ENCODE data around the gene DUSP3.
"Not testable (repeated sequence)": the region's sequence is repeated elsewhere in the genome, so short reads cannot be mapped to it uniquely, and the experiment has no call there.

DUSP3 gene

DNA sequence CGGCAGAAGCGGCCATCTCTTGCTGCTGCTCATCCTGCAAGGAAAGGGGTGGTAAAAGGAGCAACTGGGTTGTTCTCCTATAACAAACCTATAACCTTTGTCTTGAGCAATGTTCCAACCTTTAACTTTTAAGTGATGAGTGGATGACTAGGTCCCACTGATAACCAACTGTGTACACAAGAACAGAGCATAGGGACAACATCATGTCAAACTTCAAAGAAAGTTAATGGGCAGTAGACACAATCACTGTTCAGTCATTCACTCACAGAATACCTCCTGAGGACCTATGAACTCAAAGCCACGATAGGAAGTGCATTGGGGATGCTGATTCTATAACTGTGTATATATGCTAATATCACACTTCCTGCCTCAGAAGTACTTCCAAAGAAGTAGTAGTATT is 23.1 kb upstream of the DUSP3 start:
- no peak for DNase-seq (ENCODE audit: low read depth in 2 of 3, low spot score in 2 of 3)

DNA sequence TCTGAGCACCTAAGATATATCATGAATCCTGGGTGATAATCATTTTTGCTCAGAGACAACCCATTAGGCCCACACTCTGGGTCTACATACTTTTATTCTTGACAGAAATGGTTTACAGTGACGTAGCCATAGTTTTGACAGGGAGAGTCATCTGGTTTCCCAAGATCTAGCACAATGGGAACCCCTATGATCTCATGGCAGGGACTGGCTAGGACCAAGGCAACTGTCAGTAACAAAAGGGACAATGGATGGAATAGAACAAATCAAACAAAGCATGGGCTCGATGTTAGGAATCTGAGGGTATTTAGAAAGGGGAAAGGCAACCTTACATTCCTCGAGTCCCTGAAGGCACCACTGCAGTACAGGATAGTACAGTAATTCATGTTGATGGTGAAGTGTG is 22.0 kb upstream of the DUSP3 start:
- DNase-seq (ENCODE audit: low read depth in 2 of 3, low spot score in 2 of 3) = no peak

DNA sequence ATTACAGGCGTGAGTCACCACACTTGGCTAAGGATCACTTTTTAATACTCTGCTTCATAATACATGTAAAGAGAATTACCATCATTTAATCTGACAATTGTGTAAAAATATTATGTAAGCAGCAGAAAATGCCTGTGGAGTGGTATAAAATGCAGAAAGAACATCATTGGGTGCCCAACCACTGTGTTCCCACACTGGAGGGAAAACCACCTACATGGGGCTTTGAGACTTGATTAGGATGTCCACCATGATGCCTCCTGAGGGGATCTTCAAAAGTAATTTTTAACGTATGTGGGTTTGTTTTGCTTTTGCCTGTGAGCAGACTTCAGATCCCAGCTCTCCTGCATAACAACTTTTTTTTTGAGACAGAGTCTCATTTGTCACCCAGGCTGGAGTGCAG is 20.3 kb upstream of the DUSP3 start:
- no peak for DNase-seq (ENCODE audit: low read depth in 2 of 3, low spot score in 2 of 3)

DNA sequence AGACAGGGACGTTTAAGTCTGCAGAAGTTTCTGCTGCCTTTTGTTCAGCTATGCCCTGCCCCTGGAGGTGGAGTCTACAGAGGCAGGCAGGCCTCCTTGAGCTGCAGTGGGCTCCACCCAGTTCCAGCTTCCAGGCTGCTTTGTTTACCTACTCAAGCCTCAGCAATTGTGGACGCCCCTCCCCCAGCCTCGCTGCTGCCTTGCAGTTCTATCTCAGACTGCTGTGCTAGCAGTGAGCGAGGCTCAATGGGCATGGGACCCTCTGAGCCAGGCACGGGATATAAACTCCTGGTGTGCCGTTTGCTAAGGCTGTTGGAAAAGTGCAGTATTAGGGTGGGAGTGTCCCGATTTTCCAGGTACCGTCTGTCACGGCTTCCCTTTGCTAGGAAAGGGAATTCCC is 19.2 kb upstream of the DUSP3 start:
- not testable (repeated sequence) for DNase-seq (ENCODE audit: low read depth in 2 of 3, low spot score in 2 of 3)

DNA sequence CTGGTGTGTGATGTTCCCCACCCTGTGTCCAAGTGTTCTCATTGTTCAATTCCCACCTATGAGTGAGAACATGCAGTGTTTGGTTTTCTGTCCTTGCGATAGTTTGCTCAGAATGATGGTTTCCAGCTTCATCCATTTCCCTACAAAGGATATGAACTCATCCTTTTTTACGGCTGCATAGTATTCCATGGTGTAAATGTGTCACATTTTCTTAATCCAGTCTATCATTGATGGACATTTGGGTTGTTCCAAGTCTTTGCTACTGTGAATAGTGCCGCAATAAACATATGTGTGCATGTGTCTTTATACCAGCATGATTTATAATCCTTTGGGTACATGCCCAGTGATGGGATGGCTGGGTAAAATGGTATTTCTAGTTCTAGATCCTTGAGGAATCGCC is 13.9 kb upstream of the DUSP3 start:
- DNase-seq (ENCODE audit: low read depth in 2 of 3, low spot score in 2 of 3) = not testable (repeated sequence)

- DNase-seq (ENCODE audit: low read depth in 2 of 3, low spot score in 2 of 3) = no peak
Measured at GRCh38 chr17:43791589-43791988, 12.8 kb upstream of the DUSP3 start.

- no peak for DNase-seq (ENCODE audit: low read depth in 2 of 3, low spot score in 2 of 3)
Measured at GRCh38 chr17:43790311-43790940, 11.6 kb upstream of the DUSP3 start.

- DNase-seq (ENCODE audit: low read depth in 2 of 3, low spot score in 2 of 3) = no peak
Measured at GRCh38 chr17:43789482-43789881, 10.7 kb upstream of the DUSP3 start.

- DNase-seq (ENCODE audit: low read depth in 2 of 3, low spot score in 2 of 3) = no peak
Measured at GRCh38 chr17:43788540-43788939, 9.8 kb upstream of the DUSP3 start.

DNA sequence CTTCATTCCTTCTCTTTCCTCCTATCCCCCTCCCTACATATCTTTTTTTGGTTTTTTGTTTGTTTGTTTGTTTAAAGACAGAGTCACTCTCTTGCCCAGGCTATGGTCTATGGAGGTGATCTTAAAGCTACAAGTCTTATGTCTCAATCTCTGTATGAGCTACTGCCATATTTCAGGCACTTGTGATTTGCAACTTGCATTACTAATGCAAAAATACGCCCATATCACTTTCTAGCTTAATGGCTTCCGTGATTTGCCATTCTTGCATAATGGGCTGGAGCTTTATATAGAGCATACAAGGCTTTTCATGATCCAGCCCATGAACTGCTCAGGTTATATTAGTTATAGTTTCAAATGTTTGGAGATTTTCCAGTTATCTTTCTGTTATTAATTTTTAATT is 9.0 kb upstream of the DUSP3 start:
- DNase-seq (ENCODE audit: low read depth in 2 of 3, low spot score in 2 of 3) = no peak

DNA sequence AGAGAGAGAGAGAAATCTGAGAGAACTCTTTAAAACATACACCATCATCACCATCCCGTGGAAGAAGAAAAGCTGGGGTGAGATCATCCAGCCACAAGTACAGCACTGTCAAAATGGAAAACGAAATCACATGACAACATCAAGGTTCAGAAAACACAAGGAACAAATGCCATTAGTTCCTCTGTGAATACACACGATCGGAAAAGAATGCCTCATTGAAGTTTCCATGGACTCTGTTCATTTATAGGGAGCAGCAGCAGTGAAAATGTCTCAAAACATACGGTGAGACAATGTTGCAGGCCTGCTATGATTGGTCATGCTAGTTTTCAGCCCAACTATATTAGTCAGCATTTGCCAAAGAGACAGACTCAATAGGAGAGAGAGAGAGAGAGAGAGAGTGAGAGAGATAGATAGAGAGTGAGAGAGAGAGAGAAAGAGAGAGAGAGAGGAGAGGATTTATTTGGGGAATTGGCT is 5.9 kb upstream of the DUSP3 start:
- DNase-seq (ENCODE audit: low read depth in 2 of 3, low spot score in 2 of 3) = no peak

GRCh38 chr17:43784068-43784467 is 5.3 kb upstream of the DUSP3 start:
- DNase-seq (ENCODE audit: low read depth in 2 of 3, low spot score in 2 of 3) = no peak

DNA sequence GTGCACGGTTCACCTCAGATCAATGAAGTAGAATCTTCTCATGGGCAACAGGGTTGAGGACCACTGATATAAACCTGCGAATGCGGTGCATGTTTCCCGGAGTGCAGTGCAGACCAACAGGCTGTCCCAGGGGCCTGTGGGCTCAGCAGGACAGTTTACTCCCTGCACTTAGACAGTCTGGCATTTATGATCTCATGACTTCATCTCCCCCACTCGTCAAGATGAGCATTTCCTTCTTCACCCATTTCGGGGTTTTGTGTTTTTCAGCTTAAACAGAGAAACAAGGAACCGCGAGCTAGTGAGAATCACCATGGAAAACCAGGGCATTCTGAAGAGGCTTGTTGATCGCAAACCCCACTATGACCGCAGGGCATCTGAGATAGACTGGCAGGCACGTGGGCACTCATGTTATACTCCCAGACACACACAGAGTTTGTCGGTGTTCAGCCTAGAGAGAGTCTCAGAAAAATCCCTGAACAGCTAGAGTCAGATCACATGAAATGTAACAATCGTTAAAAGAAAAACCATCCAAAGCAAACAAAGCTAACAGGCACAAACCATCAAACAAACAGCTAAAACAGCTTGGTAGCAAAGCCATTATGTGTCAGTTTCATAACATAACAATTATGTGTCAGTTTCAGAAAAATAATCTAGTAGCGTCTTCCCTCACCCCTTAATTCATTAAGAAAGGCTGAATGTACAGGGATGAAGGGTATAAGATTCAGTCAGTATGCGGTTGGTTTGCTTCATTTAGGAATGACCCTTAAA is 4.3 kb upstream of the DUSP3 start:
- DNase-seq (ENCODE audit: low read depth in 2 of 3, low spot score in 2 of 3) = no peak

GRCh38 chr17:43780135-43780534 is 1.4 kb upstream of the DUSP3 start, which contains the start of gene CFAP97D1:
Gene CFAP97D1 (plus strand): TSS chr17:43780435. CDS start chr17:43780463, 28 bp downstream.
- no peak for DNase-seq (ENCODE audit: low read depth in 2 of 3, low spot score in 2 of 3)

- no peak for DNase-seq (ENCODE audit: low read depth in 2 of 3, low spot score in 2 of 3)
Measured at GRCh38 chr17:43779145-43780125, 658 bp upstream of the DUSP3 start.

DNA sequence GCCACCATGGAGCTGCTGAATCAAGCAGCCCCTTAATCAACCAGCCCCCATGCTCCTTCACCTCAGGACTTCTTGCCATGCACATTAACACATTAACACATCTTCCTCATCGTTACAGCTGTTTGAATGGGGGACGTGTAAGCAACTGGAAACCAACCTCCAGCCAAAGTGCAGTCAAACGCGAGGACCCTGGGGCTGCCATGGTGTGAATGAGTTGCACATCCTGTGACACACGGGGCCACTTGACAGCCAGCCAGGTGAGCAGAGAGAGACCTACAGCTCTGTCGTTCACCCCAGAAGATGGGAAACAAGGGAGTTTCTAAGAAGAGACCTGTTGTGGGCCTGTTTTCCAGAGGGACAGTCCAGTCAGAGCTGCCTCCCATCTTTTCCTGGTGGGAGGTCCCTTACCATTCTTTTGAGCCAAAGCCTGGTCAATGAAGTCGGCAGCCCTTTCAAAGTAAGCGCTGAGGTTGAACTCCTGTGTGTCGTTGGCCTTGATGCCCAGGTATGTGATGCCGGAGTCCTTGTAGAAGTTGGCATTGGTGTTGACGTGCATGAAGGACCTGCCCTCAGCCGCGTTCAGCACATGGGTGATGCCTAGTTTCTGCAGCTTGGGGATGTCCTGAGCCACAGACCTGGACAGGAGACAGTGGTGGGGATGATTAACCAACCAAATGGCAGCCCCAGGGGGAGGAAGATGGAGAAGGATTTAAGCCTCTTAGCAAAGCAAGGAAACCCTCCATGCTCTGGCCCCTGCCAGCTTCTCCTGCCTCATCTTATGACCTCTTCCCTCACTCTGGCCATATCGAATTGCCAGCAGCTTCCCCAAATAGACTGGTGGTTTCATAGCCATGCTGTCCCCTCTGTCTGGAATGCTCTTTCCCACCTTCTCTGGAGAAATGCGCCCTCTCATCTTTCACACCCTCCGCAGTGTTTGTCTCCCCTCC is 4.2 kb downstream of the DUSP3 start:
- no peak for DNase-seq (ENCODE audit: low read depth in 2 of 3, low spot score in 2 of 3)

DNA sequence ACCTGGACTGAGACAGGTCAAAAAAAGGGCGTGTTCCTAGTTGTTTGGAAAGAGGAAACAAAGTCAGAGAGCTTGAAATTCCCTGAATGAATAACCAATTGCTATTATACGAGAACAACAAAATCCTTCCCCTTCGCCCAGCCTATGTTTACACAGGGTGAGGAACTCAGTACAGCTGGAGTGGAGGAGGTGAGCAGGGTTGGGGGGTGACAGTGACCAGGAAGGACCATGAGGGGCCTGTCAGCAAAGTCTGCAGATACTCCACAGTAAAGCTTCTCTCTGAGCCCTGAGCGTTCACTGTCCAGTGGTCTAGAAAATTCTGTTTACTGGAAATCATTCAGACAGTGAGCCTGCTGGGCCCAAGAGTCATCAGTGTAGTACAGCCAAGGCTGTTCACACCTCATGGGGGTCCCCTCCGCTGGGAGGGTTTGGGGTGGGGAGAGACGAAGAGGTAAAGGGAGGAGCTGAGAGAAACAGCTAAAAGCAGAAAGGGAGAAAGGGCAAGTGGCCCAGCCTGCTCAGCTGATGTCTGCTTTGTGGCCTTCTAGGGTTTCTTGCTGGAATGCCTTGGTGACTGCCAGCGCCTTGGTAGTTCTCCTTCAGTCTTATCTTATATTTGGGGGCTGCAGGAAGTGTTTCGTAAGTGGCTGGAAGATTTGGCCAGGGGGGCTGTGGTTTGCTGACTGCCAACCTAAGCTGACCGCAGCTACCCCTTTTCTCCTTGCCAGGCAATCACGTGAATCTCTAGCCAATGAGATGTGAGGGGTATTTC is 5.7 kb downstream of the DUSP3 start:
- DNase-seq (ENCODE audit: low read depth in 2 of 3, low spot score in 2 of 3) = no peak

DNA sequence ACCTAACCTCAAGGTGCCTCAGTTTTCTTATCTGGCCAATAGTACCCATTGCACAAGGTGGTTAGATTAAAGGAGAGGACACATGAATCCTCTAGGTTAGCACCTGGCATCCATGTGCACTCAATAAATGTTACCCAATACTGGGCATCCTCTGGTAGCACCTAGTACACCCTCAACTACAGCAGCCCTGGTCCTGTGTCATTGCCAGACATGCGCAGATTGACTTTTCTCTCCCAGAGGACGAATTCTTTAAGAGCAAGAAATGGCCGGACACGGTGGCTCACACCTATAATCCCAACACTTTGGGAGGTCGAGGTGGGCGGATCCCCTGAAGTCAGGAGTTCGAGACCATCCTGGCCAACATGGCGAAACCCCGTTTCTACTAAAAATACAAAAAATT is 7.3 kb downstream of the DUSP3 start:
- DNase-seq (ENCODE audit: low read depth in 2 of 3, low spot score in 2 of 3) = no peak

DNA sequence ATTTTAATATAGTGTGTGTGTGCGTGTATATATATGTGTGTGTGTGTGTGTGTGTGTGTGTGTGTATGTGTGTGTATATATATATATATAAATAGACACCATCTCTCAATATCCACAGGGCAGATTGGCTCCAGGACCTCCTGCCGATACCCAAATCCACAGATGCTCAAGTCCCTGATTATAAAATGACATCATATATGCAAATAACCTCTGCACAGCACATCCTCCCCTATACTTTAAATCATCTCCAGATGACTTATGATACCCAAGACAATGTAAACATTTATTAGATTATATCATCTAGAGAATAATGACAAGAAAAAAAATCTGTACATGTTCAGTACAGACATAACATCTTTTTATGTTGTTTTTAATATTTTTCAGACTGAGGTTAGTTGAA is 7.8 kb downstream of the DUSP3 start:
- DNase-seq (ENCODE audit: low read depth in 2 of 3, low spot score in 2 of 3) = no peak

- no peak for DNase-seq (ENCODE audit: low read depth in 2 of 3, low spot score in 2 of 3)
Measured at GRCh38 chr17:43769859-43770258, 8.9 kb downstream of the DUSP3 start.
